GM18505 (cell line): ENCODE data around the gene ZNF469.

Source experiments
- ATAC-seq: cut with Tn5 transposase; IDR thresholded peaks from one replicate; pipeline ENCODE4 v1.9.1; 2021; ENCODE audit not compliant: unreplicated experiment
- POLR2A ChIP-seq: IDR thresholded peaks from 4 replicates; pipeline ENCODE4 v1.6.1; 2011; ENCODE audit warnings: borderline replicate concordance; ENCODE audit not compliant: insufficient read depth, insufficient read length; ENCODE audit errors: extremely low read depth

Gene ZNF469

GRCh38 chr16:88384222-88385111, 1.7 kb downstream of the ZNF469 start:
- TF ChIP-seq POLR2A: no peak
- ATAC-seq: no peak

GRCh38 chr16:88385112-88385594, 2.4 kb downstream of the ZNF469 start:
- no peak for ATAC-seq
- no peak for TF ChIP-seq POLR2A

- ATAC-seq: no peak
Observed at GRCh38 chr16:88385831-88386815, 3.4 kb downstream of the ZNF469 start.

GRCh38 chr16:88387180-88387765, 4.5 kb downstream of the ZNF469 start:
- ATAC-seq: no peak

More at GRCh38 chr16:88385831-88386815, 3.4 kb downstream of the ZNF469 start:
- TF ChIP-seq POLR2A: no peak

GRCh38 chr16:88387941-88388627, 5.3 kb downstream of the ZNF469 start:
- ATAC-seq: no peak
- TF ChIP-seq POLR2A: no peak

More at GRCh38 chr16:88387180-88387765, 4.5 kb downstream of the ZNF469 start:
- TF ChIP-seq POLR2A: no peak

- TF ChIP-seq POLR2A: no peak
- no peak for ATAC-seq
Observed at GRCh38 chr16:88389191-88389590, 6.4 kb downstream of the ZNF469 start.

- no peak for TF ChIP-seq POLR2A
- ATAC-seq: no peak
Observed at GRCh38 chr16:88389621-88390160, 6.9 kb downstream of the ZNF469 start.

GRCh38 chr16:88390265-88390664, 7.5 kb downstream of the ZNF469 start:
- no peak for TF ChIP-seq POLR2A
- ATAC-seq: no peak

- no peak for TF ChIP-seq POLR2A
- no peak for ATAC-seq
Observed at GRCh38 chr16:88390735-88391134, 8.0 kb downstream of the ZNF469 start.

- no peak for ATAC-seq
- TF ChIP-seq POLR2A: no peak
Observed at GRCh38 chr16:88391144-88391850, 8.5 kb downstream of the ZNF469 start.

GRCh38 chr16:88392111-88392510, 9.4 kb downstream of the ZNF469 start:
- no peak for TF ChIP-seq POLR2A

More at GRCh38 chr16:88392111-88392510, 9.4 kb downstream of the ZNF469 start:
- ATAC-seq: no peak
